Adipocyte (in vitro differentiated cells): ENCODE data around the gene NPFFR1.
"Not testable (repeated sequence)": the region's sequence is repeated elsewhere in the genome, so short reads cannot be mapped to it uniquely, and the experiment has no call there.

Experiments used
- DNase-seq: peaks from one replicate; pipeline ENCODE4 v3.0.0-alpha.2; 2015; ENCODE audit warnings: low read depth
- H3K27me3 ChIP-seq: replicated peaks from 2 replicates; pipeline ENCODE4 v1.7.0; 2013; ENCODE audit warnings: mild to moderate bottlenecking, low read length, moderate library complexity; ENCODE audit not compliant: control insufficient read depth, insufficient read depth
- H3K36me3 ChIP-seq: 2 replicates; pipeline ENCODE4 v1.7.0; 2013; ENCODE audit warnings: low read length, mild to moderate bottlenecking, moderate library complexity; ENCODE audit not compliant: control insufficient read depth, insufficient read depth, severe bottlenecking
- H3K4me1 ChIP-seq: 2 replicates; pipeline ENCODE4 v1.7.0; 2013; ENCODE audit warnings: mild to moderate bottlenecking, low read length, moderate library complexity; ENCODE audit not compliant: control insufficient read depth, insufficient read depth
- H3K4me3 ChIP-seq: 2 replicates; pipeline ENCODE4 v1.7.0; 2013; ENCODE audit warnings: mild to moderate bottlenecking, low read length, moderate library complexity
- H3K9ac ChIP-seq: 2 replicates; pipeline ENCODE4 v1.7.0; 2013; ENCODE audit warnings: mild to moderate bottlenecking, low read length, moderate library complexity
- H3K9me3 ChIP-seq: 2 replicates; pipeline ENCODE4 v1.7.0; 2013; ENCODE audit warnings: mild to moderate bottlenecking, low read length, moderate library complexity; ENCODE audit not compliant: control insufficient read depth

NPFFR1 gene

DNA sequence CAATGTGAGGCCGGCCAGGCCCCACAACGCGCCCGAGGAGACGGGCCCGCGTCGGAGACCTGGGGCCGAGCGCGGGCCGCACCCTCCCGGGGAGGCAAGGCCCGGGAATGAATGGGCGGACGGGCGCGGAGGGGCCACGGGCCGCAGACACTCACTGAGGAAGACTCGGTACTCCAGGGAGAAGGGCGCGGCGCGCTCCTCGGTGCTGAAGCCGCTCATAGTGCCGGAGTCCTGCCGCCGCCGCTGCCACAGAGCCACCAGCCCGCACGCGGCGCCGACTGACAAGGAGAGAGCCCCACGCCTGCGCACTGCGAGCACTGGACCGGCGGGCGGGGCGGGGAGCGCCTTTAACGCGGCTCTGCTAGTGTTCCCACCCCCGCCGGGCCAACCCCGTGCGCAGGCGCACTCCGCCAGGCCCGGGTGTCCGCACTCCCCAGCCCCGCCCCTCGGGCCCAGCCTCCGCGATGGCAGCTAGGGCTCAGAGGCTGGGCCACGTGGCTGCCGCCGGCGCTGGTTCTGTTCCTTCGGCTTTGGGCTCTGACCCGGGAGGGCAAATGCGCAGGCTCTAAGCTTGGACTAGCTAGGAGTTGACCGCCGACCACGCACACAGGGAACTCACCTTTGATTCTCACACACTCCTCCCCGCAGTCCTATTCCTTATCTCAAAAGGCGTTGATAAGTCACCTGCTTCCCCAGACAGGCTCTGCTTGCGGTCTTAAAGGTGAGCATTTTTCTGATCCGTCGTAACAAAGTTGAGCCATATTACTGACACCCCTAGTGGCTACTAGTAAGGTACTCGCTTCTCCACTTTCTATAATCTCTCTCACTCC is 50.5 kb downstream of the NPFFR1 start, which contains the start of gene PPA1:
PPA1 (minus strand) TSS at position 321 of the 830 bp plus-strand sequence; CDS start at position 219, 102 bp downstream.
- Histone ChIP-seq H3K9me3 (no peaks in the 10 kb centered on the region), H3K4me1 (peaks cover 31% of the 10 kb centered on the region), H3K9ac (peak within 1 kb of the TSS; percentile 96), H3K27me3 (no peaks in the 10 kb centered on the region), H3K36me3 (peaks cover 20% of the 10 kb centered on the region), H3K4me3 (peak within 1 kb of the TSS; percentile 95)
- DNase-seq, result peak; percentile 99

DNA sequence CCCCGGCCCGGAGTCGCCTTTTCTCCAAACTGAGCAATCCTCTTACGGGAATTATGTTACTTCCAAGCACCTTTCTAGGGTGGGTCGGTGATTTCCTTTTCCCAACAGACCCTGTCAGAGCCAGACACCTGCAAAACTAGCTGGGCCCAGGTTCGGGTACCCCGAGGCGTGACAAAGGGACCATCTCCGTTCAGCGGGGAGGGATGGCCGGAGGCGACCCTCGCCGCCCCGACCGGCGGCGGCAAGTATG is 51.0 kb downstream of the NPFFR1 start:
- peaks cover 36% of the 10 kb centered on the region for H3K4me1 ChIP-seq

DNA sequence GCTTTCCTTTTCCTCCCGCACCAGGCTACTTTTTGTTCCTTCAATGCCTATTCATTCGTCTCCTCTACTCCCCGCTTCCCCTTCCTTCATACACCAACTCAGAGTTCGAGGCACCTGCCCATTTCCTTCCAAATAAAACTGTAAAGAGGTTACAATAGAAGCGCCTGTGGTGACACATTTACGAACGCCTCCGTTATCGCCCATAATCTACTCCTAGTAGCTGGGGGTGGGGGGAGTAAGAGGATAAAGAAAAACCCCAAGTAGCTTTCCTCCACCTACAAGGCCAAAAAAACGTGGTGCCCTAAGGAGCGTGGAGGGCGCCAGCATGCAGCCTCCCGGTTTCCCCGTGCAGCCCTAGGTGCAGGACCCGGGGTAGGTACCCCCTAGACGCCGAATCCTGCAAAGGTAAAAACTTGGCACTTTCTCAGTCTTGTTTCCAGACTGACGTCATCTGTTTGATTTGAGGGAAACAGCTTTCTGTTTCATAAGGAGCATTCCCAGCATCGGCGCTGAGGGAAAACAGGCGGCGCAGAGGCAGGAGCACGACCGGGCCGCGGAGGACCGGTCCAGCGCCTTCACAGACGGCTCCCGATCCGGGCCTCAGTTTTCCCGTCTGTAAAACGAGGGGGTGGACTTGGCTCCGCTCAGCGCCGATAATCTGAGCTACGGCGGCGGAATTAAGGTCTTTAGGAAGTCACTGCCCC is 51.5 kb downstream of the NPFFR1 start:
- peak overlapping the region; percentile 96 for H3K9ac ChIP-seq
- peak; percentile 77 for DNase-seq

More for the DNA sequence above, 51.0 kb downstream of the NPFFR1 start:
- Histone ChIP-seq H3K4me3 (peak overlapping the region; percentile 95), H3K9ac (peak overlapping the region; percentile 96), H3K27me3 (no peaks in the 10 kb centered on the region), H3K9me3 (no peaks in the 10 kb centered on the region), H3K36me3 (peaks cover 25% of the 10 kb centered on the region)
- no peak for DNase-seq

DNA sequence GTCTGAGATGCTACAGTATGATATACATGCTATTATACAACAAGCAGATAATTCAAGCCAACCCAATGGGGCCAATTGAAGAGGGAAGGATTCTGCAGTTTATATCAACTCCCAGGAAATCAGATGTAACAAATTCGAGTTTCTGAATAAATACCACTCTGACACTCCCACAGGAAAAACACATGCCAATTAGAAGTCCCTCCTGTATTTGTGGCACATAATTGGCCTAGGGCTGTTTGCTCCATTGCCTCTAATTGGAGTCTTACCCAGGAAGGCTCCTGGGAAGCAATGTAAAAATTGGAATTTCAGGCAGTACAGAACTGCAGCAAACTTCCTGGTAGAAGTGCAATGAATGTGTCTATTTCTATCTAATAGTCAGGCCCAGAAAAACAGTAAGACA is 55.3 kb downstream of the NPFFR1 start:
- no peak overlapping the region for H3K4me3 ChIP-seq
- H3K27me3 ChIP-seq, result no peaks in the 10 kb centered on the region
- H3K9me3 ChIP-seq, result no peaks in the 10 kb centered on the region
- H3K36me3 ChIP-seq, result peaks cover 38% of the 10 kb centered on the region
- no peak for DNase-seq
- H3K4me1 ChIP-seq, result peaks cover 20% of the 10 kb centered on the region
- no peak overlapping the region for H3K9ac ChIP-seq

More for the DNA sequence above, 51.5 kb downstream of the NPFFR1 start:
- Histone ChIP-seq H3K4me3 (peak overlapping the region; percentile 95), H3K27me3 (no peaks in the 10 kb centered on the region), H3K9me3 (no peaks in the 10 kb centered on the region), H3K4me1 (peaks cover 36% of the 10 kb centered on the region), H3K36me3 (peaks cover 29% of the 10 kb centered on the region)

DNA sequence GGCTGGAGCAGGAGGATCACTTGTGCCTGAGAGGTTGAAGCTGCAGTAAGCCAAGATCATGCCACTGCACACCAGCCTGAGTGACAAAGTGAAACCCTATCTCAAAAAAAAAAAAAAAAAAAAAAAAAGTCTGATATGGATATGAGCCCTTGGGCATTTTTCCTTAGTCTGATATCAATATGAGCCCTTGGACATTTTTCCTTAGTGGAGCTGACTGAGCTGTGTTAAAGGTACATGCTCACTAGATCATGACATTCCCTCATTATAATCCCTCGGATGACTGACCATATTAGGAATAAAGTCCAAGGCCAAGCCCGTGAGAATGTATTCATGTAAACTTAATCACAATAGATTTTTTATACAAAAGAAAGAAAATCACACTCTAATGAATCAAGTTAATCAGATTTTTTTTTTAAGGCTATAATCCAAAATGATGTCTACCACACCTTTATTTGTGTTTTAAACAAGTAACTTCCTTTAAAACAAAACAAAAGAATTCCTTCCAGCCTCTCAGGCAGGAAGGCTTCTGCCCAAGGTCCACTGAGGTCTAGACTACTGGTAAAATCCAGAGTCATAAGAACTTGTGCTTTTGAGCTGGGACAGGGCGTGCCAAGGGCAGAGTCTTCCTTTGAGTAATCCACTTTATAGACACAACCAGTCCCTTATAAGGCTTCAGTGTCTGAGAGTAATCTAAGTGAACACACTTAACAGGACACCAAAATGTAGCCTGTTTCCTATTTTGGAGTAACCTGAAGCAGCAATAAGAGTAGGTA is 56.1 kb downstream of the NPFFR1 start:
- Histone ChIP-seq H3K27me3 (no peaks in the 10 kb centered on the region), H3K36me3 (peaks cover 38% of the 10 kb centered on the region)

DNA sequence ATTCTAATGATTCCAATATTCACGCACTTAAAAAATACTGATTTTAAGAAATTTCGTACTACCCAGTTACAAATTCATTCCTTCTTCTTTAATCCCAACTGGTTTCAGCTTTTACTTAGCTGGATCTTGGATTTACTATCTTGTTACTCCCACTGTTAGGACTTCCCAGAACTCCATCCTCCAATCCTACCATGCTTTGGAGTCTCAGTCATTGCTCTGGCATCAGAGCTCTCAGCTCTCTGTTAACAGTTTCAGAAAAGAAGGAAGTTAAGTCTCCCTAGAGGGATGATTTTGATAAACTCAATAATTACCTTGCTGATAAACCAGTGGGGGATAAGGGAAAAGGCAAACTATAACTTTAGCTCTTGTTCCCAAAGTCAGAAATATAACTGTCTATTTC is 60.1 kb downstream of the NPFFR1 start:
- Histone ChIP-seq H3K9me3 (no peaks in the 10 kb centered on the region), H3K9ac (no peak overlapping the region), H3K27me3 (no peaks in the 10 kb centered on the region), H3K4me1 (peaks cover 12% of the 10 kb centered on the region), H3K4me3 (no peak overlapping the region), H3K36me3 (peaks cover 32% of the 10 kb centered on the region)
- peak; percentile 28 for DNase-seq

More for the DNA sequence above, 56.1 kb downstream of the NPFFR1 start:
- peaks cover 21% of the 10 kb centered on the region for H3K4me1 ChIP-seq
- H3K4me3 ChIP-seq, result no peak overlapping the region
- no peak for DNase-seq
- H3K9me3 ChIP-seq, result no peaks in the 10 kb centered on the region
- no peak overlapping the region for H3K9ac ChIP-seq

DNA sequence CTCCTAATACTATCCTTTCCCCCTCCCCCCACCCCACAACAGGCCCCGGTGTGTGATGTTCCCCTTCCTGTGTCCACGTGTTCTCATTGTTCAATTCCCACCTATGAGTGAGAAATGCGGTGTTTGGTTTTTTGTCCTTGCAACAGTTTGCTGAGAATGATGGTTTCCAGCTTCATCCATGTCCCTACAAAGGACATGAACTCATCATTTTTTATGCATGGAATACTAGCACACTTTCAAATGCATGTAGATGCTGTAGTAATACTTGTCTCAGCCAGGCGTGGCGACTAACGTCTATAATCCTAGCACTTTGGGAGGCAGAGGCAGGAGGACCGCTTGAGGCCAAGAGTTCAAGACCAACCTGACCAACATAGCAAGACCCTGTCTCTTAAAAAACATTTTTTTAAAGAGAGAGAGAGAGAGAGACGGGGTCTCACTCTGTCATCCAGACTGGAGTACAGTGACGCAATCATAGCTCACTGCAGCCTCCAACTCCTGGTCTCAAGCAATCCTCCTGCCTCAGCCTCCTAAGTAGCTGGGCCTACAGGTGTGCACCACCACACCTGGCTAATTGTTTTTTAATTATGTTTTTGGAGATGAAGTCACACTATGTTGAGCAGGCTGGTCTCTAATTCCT is 60.9 kb downstream of the NPFFR1 start:
- peaks cover 32% of the 10 kb centered on the region for H3K36me3 ChIP-seq
- not testable (repeated sequence) for H3K4me3 ChIP-seq, H3K9me3 ChIP-seq, DNase-seq, H3K9ac ChIP-seq, H3K27me3 ChIP-seq, H3K4me1 ChIP-seq

DNA sequence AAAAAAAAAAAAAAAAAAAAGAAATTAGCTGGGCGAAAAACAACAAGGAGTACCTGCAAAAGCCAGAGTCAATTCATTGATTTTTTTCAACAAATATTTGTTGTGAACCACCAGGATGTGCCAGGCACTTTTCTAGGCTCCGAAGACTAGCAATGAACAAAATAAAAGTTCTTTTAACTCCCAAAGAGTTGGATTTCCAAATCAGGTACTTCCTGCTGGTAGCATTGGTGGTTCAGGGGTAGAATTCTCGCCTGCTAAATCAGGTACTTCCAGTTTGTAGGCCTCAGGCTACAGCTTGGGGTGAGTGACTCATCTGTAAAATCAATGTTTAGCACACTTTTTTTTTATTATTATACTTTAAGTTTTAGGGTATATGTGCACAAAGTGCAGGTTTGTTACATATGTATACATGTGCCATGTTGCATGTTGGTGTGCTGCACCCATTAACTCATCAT is 61.4 kb downstream of the NPFFR1 start:
- Histone ChIP-seq H3K36me3 (peaks cover 32% of the 10 kb centered on the region), H3K9me3 (no peaks in the 10 kb centered on the region), H3K4me3 (no peak overlapping the region), H3K27me3 (no peaks in the 10 kb centered on the region), H3K4me1 (peaks cover 7% of the 10 kb centered on the region), H3K9ac (no peak overlapping the region)
- DNase-seq, result peak; percentile 9

DNA sequence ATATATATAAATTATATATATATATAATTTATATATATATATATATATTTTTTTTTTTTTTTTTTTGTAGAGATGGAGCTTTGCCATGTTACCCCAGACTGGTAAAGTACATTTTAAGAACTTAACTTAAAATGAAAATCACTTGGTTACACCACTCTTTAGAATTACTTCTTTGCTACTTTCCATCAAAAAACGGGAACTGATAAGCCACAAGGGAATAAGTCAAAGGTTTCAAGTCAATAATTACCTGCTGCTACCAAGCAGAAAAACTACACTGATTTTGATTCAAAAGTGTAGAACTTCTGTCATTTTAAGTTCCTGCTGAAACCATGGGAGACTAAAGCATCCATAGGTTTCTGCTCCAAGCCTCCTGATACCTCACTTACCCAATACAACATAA is 62.8 kb downstream of the NPFFR1 start:
- Histone ChIP-seq H3K27me3 (no peaks in the 10 kb centered on the region), H3K9me3 (no peaks in the 10 kb centered on the region), H3K36me3 (peaks cover 39% of the 10 kb centered on the region), H3K4me3 (no peak overlapping the region), H3K4me1 (peaks cover 7% of the 10 kb centered on the region), H3K9ac (peak overlapping the region; percentile 35)
- no peak for DNase-seq

DNA sequence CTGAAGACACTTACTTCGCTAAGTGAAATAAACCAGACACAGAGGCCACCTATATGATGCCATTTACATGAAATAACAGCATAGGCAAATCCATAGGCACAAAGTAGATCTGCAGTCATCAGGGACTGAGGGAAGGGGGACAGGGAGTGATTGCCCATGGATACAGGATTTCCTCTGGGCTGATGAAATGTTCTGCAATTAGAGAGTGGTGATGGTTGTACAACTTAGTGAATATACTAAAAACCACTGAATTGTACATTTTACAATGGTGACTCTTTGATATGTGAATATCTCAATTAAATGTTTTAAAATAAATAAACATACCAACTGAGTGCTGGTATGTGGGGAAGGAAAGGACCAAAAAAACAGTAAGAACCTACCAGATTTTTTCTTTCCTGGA is 70.9 kb downstream of the NPFFR1 start:
- Histone ChIP-seq H3K4me3 (no peak overlapping the region), H3K9ac (no peak overlapping the region), H3K4me1 (no peaks in the 10 kb centered on the region), H3K9me3 (no peaks in the 10 kb centered on the region), H3K36me3 (peaks cover 95% of the 10 kb centered on the region), H3K27me3 (no peaks in the 10 kb centered on the region)
- peak; percentile 46 for DNase-seq
